Mucosa of rectum (tissue), 2 donors: ENCODE results near the gene PAXX.

Source experiments
- H3K27ac ChIP-seq, 2 donors: one replicate each; pipeline ENCODE4 v1.7.0; 2013; ENCODE audit warnings: inconsistent platforms in 2 of 2, low read depth in 2 of 2, low read length in 2 of 2
- H3K27me3 ChIP-seq, 2 donors: one replicate each; pipeline ENCODE4 v1.7.0; 2013; ENCODE audit warnings: low read length in 2 of 2; ENCODE audit not compliant: control insufficient read depth in 2 of 2, insufficient read depth in 2 of 2
- H3K36me3 ChIP-seq, 2 donors: one replicate each; pipeline ENCODE4 v1.7.0; 2013; ENCODE audit warnings: low read length in 2 of 2; ENCODE audit not compliant: control insufficient read depth in 2 of 2, insufficient read depth in 2 of 2
- H3K4me1 ChIP-seq, 2 donors: one replicate each; pipeline ENCODE4 v1.7.0; 2013; ENCODE audit warnings: low read length in 2 of 2, mild to moderate bottlenecking in 1 of 2; ENCODE audit not compliant: control insufficient read depth in 2 of 2, insufficient read depth in 2 of 2
- H3K4me3 ChIP-seq, 2 donors: one replicate each; pipeline ENCODE4 v1.7.0; 2013; ENCODE audit warnings: low read length in 2 of 2
- H3K9ac ChIP-seq, 2 donors: one replicate each; pipeline ENCODE4 v1.7.0; 2013; ENCODE audit warnings: low read length in 2 of 2, low read depth in 1 of 2, mild to moderate bottlenecking in 1 of 2
- H3K9me3 ChIP-seq, 2 donors: one replicate each; pipeline ENCODE4 v1.7.0; 2013; ENCODE audit warnings: low read length in 2 of 2; ENCODE audit not compliant: control insufficient read depth in 2 of 2
- donor health status: healthy.
- donor health status: Normal muscosa, but diverticular disease.

PAXX gene

DNA sequence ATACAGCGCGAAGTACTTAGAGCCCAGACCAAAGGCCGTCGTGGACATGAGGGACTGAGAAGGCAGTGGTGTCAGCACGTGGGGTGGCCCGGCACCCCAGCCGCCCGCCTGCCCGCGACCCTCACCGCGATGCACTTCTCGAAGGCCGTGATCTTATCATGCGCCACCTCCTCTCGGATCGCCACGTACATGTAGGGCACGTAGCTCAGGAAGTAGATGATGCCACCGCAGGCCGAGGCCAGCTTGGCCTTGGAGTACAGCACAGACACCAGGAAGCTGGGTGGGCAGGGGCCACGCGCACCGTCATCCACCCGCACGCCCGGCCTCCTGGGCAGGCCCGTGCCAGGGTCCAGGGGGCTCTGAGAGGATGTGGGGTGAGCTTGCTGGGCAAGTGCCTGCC lies 24.8 kb downstream of the PAXX start:
- peaks cover 15 to 18% of the 10 kb centered on the region in 2 donors for H3K36me3 ChIP-seq
- H3K4me3 ChIP-seq = no peak overlapping the region
- peaks cover 4 to 7% of the 10 kb centered on the region in 2 donors for H3K4me1 ChIP-seq
- H3K27me3 ChIP-seq = no peaks in the 10 kb centered on the region
- H3K27ac ChIP-seq = no peak overlapping the region
- no peaks in the 10 kb centered on the region for H3K9me3 ChIP-seq
- H3K9ac ChIP-seq = no peak overlapping the region

DNA sequence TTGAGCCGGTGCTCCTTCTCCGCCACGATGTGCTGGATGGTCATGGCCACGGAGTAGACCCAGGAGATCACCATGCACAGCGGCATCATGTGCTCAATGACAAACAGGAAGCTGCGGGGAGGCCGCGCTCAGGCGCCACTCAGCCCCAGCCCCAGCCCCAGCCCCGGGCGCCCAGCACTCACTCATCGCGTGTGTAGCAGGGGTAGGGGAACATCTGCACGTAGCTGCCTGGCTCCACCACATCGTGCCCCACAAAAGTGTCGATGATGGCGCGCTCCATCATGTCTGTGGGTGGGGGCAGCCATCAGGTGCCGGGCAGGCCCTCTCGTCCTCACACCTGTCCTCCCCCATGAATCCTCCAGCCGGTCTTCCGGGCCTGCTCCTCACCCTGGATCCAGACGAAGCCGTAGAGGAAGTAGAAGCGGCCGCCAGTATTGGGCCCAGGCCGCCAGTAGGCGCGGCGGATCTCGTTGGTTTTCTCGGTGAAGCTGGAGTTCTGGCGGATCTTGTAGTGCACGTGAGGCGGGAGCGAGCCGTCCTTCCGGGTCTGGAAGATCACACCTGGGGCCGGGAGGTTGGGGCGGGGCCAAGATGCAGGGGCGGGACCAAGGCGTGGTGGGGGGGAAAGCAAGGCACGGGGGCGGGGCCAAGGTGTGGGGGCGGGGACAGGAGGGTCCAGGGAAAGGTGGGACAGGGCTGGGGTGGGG lies 25.7 kb downstream of the PAXX start:
- no peaks in the 10 kb centered on the region for H3K27me3 ChIP-seq

GRCh38 chr9:137018761-137019559 lies 26.7 kb downstream of the PAXX start:
- Histone ChIP-seq H3K4me3 (no peak overlapping the region), H3K4me1 (peaks cover 14 to 18% of the 10 kb centered on the region in 2 donors), H3K9me3 (no peaks in the 10 kb centered on the region), H3K27ac (no peak overlapping the region), H3K36me3 (peaks cover 8 to 16% of the 10 kb centered on the region in 2 donors), H3K27me3 (no peaks in the 10 kb centered on the region), H3K9ac (no peak overlapping the region)

More for the DNA sequence above, 25.7 kb downstream of the PAXX start:
- Histone ChIP-seq H3K9ac (no peak overlapping the region), H3K36me3 (peaks cover 12 to 16% of the 10 kb centered on the region in 2 donors), H3K4me3 (no peak overlapping the region), H3K27ac (no peak overlapping the region), H3K9me3 (no peaks in the 10 kb centered on the region), H3K4me1 (peaks cover 8 to 15% of the 10 kb centered on the region in 2 donors)

DNA sequence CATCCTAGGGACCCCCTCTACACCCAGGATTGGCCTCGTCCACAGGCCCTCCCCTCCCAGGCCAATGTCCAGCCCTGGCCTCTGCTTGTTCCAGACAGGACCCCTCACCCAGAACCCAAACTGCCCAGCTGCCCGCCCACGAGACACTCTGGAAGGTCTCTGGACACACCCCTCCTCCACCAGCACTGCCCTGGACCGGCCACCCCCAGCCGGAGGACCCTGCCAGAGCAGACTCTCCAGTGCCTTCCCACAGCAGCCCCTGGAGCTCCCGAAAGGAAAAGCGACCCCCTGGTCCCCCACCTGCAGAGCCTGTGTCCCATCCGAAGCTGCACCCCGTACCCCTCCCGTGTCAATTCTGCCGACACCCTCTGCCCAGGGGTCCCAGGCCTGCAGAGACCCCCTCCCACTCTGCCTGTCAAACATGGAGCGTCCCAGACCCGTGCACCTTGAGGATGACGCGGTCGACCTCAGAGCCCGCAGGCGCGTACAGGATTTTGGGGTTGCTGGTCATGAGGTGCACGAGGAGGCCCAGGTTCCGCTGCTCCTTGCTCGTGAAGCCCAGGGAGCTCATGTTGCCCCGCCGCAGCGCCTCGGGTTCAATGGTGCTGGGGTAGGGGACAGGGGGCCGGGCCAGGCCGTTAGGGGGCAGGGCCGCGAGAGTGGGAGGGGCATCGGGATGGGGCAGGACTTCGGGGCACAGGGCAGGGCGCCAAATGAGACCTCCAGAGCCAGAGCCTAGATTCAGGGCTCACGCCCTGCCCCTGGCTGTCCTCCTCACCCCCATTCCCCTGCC lies 27.9 kb downstream of the PAXX start:
- Histone ChIP-seq H3K27me3 (no peaks in the 10 kb centered on the region), H3K36me3 (peaks cover 8 to 16% of the 10 kb centered on the region in 2 donors), H3K27ac (no peak overlapping the region), H3K4me1 (peaks cover 14 to 18% of the 10 kb centered on the region in 2 donors), H3K4me3 (no peak overlapping the region), H3K9ac (no peak overlapping the region), H3K9me3 (no peaks in the 10 kb centered on the region)

GRCh38 chr9:137020771-137021567 lies 28.7 kb downstream of the PAXX start:
- H3K27me3 ChIP-seq = no peaks in the 10 kb centered on the region
- no peaks in the 10 kb centered on the region for H3K9me3 ChIP-seq
- no peak overlapping the region for H3K9ac ChIP-seq
- peaks cover 8 to 14% of the 10 kb centered on the region in 2 donors for H3K36me3 ChIP-seq
- H3K27ac ChIP-seq = no peak overlapping the region
- H3K4me1 ChIP-seq = peaks cover 15 to 22% of the 10 kb centered on the region in 2 donors
- H3K4me3 ChIP-seq = no peak overlapping the region

DNA sequence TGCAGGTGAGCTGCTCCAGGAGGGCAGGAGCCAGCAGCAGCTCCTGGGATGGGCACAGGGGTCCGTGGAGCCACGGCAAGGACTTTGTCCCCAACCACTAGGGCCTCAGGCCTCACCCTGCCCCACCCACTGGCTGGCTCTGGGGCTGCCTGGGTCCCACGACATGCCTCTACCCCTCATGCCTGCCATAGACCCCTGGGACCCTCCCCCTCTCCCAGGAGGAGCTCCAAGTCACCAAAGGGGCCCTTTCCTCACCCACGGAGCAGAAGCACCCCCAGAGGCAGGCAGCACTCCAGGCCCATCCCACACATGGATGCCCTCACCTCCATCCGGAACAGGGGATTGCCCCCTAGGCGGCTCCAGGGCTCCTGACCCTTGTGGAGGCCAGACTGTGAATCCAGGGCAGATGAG lies 29.4 kb downstream of the PAXX start:
- Histone ChIP-seq H3K36me3 (peaks cover 5 to 9% of the 10 kb centered on the region in 2 donors), H3K4me1 (peaks cover 17 to 25% of the 10 kb centered on the region in 2 donors), H3K9ac (no peak overlapping the region), H3K4me3 (no peak overlapping the region), H3K27me3 (no peaks in the 10 kb centered on the region), H3K27ac (peak overlapping the region; percentile 16 to 42), H3K9me3 (no peaks in the 10 kb centered on the region)

DNA sequence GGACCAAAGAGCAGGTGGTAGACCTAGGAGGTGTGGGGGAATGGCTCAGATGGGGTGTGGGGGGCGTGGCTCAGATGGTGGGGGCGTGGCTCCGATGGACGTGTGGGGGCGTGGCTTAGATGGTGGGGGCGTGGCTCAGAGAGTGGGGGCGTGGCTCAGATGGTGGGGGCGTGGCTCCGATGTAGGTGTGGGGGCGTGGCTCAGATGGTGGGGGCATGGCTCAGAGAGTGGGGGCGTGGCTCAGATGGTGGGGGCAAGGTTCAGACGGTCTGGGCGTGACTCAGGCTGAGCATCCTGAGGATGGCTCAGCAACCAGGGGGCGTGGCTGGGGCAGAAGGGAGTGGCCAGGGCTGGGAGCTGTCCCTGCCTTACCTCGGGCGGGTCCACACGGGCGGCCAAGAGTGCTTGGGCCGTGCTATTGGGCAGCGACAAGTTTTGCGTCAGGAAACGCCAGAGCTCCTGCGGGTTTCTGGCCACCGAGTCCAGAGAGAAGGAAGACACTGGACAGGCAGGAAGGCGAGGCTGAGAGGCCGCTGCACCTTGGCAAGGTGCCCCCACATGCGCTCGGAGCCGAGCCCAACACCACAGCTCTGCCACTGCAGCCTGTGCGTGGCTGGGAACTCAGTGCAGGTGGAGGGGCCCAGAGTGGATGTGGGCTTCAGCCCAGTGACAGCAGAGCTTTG lies 29.9 kb downstream of the PAXX start:
- H3K36me3 ChIP-seq = peaks cover 3 to 4% of the 10 kb centered on the region in 2 donors
- H3K9me3 ChIP-seq = no peaks in the 10 kb centered on the region
- peak overlapping the region in 1 of 2 donors; percentile 13 for H3K4me3 ChIP-seq
- H3K9ac ChIP-seq = peak overlapping the region in 1 of 2 donors; percentile 47
- peak overlapping the region; percentile 85 to 87 for H3K27ac ChIP-seq
- no peaks in the 10 kb centered on the region for H3K27me3 ChIP-seq
- H3K4me1 ChIP-seq = peaks cover 20 to 30% of the 10 kb centered on the region in 2 donors

- H3K36me3 ChIP-seq = no peaks in the 10 kb centered on the region
- peaks cover 25 to 35% of the 10 kb centered on the region in 2 donors for H3K4me1 ChIP-seq
- H3K9ac ChIP-seq = peak overlapping the region in 1 of 2 donors; percentile 47
- H3K27ac ChIP-seq = peak overlapping the region; percentile 85 to 87
- no peaks in the 10 kb centered on the region for H3K27me3 ChIP-seq
- H3K4me3 ChIP-seq = peak overlapping the region in 1 of 2 donors; percentile 13
- H3K9me3 ChIP-seq = no peaks in the 10 kb centered on the region
Observed at GRCh38 chr9:137022662-137023008, 30.4 kb downstream of the PAXX start.

- Histone ChIP-seq H3K9ac (peak overlapping the region in 1 of 2 donors; percentile 2), H3K27me3 (no peaks in the 10 kb centered on the region), H3K4me1 (peaks cover 26 to 36% of the 10 kb centered on the region in 2 donors), H3K27ac (no peak overlapping the region), H3K4me3 (no peak overlapping the region), H3K9me3 (no peaks in the 10 kb centered on the region), H3K36me3 (no peaks in the 10 kb centered on the region)
Observed at GRCh38 chr9:137023157-137023556, 30.9 kb downstream of the PAXX start.
